Measurements from ENCODE around the gene TBL3.
A peak's percentile ranks its signal among the peaks of the same experiment; 100 is the strongest.

The TBL3 gene

DNA sequence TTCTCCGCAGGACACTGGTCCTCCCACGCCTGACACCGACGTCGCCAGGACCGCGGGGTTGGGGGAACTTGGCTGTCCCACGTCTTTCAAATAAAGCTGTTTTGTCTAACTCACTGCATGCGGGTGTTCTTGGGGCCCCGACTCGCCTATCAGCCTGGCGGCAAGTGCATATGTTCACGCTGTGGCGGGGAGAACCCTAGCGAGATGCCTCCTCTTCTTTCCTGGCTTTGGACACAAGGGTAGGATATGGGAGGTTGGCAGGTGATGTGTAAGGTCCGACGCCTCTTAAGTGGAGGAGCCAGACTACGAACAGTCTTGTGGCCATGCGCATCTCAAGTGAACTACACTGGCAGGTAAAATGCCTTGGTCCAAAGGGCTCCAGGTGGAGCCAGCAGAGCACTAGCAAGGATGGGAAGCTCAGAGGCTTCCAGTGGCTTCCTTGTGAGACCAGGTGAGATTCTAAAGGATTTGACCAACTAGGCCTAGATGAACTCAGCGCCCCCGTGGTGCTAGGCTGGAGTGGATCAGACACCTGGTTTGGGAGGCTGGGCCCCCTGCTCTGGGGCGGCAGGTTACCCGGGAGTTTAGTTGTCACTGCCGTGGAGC is 6.4 kb upstream of the TBL3 start:
- DNase-seq, result peak; percentile 31

DNA sequence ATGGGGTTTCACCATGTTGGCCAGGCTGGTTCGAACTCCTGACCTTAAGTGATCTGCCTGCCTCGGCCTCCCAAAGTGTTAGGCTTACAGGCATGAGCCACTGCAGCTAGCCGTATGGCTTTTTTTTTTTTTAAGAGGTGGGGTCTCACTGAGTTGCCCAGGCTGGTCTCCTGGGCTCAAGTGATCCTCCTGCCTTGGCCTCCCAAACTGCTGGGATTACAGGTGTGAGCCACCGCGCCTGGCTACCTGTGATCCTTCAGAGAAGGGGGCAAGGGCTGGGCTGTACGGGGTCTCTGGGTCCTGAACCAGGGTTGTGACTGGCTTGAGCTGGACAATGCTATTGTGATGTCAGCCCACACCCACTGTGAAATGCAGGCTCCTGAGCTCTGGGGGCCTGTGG is 5.4 kb upstream of the TBL3 start, which contains the start of gene RNF151:
Gene RNF151 (plus strand): TSS at position 397 of the 400 bp plus-strand sequence. CDS start 26 bp downstream, outside the sequence.
- no peak for DNase-seq

- DNase-seq, result no peak
These were observed 3.5 kb upstream of the TBL3 start for GRCh38 chr16:1968146-1968953.

GRCh38 chr16:1972490-1972877 is 631 bp downstream of the TBL3 start:
- DNase-seq, result peak; percentile 42

GRCh38 chr16:1973461-1974156 is 1.8 kb downstream of the TBL3 start:
- no peak for DNase-seq

DNA sequence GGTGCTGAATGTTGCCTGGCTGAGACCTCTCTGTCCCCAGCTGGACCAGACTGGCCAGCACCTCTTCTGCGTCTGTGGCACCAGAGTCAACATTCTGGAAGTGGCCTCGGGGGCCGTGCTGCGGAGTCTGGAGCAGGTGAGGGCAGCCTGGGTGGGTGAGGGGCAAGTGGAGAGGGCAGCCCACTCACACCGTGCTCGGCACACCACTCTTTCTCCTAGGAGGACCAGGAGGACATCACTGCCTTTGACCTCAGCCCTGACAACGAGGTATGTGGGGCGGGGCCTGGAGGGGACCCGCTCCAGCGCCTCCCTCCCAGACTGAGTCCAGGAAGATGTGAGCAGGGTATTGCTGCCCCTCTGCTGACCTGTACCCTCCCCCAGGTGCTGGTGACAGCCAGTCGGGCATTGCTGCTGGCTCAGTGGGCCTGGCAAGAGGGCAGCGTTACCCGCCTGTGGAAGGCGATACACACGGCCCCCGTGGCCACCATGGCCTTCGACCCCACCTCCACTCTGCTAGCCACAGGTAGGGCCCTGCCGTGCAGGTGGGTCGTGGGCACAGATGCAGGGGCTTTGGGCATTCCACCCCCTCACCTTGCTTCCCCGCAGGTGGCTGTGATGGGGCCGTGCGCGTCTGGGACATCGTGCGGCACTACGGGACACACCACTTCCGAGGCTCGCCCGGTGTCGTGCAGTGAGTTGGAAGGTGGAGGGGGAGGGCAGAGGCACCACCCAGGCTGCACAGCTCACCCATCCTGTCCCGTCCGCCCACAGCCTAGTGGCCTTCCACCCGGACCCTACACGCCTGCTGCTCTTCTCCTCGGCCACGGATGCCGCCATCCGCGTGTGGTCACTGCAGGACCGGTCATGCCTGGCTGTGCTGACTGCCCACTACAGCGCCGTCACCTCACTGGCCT is 2.6 kb downstream of the TBL3 start:
- no peak for DNase-seq

- DNase-seq, result no peak
These were observed 3.8 kb downstream of the TBL3 start for GRCh38 chr16:1975432-1976215.

- no peak for DNase-seq
These were observed 4.3 kb downstream of the TBL3 start for GRCh38 chr16:1976216-1976520.

DNA sequence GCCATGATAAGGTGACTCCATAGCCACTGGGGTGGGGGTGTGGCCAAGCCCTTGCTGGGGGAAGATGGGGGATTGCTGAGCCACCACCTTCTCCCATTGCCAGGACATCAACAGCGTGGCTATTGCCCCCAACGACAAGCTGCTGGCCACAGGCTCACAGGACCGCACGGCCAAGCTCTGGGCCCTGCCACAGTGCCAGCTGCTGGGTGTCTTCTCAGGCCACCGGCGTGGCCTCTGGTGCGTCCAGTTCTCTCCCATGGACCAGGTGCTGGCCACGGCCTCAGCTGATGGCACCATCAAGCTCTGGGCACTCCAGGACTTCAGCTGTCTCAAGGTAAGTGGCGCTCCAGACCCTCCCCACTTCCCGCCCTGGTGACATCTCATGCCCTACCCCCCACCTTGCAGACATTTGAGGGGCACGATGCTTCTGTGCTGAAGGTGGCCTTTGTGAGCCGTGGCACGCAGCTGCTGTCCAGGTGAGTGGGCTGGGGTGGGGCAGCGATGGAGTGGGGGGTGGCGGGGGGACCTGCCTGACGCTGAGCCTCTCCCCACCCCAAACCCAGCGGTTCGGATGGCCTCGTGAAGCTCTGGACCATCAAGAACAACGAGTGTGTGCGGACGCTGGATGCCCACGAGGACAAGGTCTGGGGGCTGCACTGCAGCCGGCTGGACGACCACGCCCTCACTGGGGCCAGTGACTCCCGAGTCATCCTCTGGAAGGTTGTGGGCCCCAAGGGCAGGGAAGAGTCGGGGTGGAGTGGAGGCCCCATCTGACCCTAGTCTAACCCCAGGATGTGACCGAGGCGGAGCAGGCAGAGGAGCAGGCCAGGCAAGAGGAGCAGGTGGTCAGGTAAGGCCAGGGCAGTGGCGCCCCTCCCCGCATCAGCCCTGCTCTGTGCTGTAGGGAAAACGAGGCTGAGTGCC is 5.4 kb downstream of the TBL3 start:
- DNase-seq, result no peak

- no peak for DNase-seq
These were observed 6.0 kb downstream of the TBL3 start for GRCh38 chr16:1977875-1978268.

GRCh38 chr16:1978476-1979120 is 6.7 kb downstream of the TBL3 start:
- no peak for DNase-seq

DNA sequence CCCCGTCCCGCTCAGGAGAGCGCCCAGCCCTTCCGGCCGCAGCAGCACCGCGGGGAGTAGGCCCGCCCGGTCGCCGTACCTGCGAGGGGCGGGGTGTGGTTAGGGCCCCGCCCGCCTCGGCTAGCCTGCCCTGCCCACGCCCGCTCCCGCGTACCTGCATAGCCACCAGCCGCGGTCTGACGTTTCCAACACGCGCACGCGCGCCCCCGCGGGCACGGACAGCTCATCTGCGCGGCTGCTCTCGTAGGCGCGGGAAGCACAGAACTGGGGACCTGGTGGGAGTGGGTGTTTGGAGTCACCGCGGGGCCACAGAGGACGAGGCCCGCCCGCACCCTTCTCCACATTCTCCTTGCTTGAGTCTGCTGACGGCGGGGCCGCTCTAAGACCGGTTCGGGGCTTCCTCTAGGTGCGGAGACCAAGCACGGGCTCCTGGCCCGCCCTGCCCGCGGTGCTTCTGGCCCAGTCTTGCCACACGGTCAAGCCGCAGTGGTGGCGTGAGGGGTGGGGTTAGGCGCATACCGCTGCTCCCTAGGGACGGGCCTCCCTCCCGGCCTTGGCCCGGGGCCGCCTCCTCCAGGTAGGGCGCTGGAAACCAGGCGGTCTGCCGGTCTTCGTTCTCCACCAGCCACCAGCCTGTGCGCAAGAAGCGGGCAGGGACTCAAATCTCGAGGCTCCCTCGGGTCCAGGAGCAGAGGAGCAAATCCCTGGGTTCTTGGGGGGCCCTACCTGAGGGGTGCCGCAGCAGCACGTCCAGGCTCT is 7.6 kb downstream of the TBL3 start:
- DNase-seq, result peak; percentile 55

GRCh38 chr16:1980030-1980769 is 8.3 kb downstream of the TBL3 start:
- peak; percentile 36 for DNase-seq

DNA sequence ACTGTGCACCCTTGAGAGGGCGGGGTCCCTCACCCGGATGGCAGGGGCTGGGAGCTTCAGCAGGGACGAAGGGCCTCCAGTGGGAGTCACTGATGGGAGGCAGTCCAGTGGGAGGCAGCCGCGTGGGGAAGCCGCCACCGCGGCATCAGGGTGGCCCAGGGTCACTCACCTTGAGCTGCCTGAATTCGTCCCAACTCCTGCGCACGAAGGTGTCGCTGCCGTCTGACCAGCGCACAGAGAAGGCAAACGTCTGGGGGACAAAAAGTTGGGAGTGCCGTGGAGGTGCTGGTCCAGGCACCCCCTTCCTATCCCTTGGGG is 8.9 kb downstream of the TBL3 start:
- DNase-seq, result no peak

DNA sequence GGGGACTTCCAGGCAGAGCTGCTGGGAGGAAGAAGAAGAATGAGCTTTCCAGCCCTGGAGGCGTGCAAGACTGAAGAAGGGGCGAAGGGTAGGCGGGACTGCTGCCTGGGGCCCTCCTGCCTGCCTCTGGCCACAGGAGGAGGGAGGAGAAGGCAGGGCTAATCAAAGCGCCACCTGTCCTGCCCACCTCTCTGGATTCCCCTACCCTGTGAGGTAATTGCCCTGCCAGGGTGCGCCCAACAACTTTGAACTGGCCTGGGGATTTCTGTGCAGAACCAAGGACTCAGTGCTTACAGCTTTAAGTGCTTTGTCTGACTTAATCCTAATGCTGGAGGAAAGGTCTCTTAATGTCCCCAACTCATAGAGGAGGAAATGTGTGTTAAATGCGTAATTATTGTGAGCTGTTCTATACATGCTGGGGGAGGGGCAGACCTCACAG is 9.6 kb downstream of the TBL3 start, which contains the start of gene NOXO1:
Gene NOXO1 (minus strand): TSS at position 72 of the 439 bp plus-strand sequence. CDS start 290 bp downstream, outside the sequence.
- DNase-seq, result no peak

DNA sequence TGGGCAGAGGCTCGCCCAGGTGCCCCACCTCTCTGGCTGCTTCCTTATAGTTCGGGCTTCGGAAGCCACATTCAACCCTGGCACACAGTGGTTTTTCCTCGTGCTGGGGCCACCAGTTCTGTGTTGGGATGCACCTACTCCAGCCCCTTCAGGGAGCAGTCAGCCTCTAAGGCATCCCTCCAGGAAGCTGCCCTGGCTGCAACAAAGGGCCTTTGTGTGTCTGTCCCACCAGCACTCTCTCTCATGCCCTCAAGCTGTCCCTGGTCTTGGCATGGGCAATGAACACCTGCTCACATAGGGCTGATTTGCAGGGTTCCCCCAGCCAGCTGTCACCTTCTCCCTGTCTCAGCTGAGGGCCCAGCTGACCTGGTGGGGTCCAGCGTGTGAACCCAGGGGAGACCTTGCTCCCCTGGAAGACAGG is 10.2 kb downstream of the TBL3 start:
- no peak for DNase-seq

- no peak for DNase-seq
These were observed 11.2 kb downstream of the TBL3 start for GRCh38 chr16:1982991-1983543.

- DNase-seq, result peak; percentile 77
These were observed 11.9 kb downstream of the TBL3 start, which contains the start of gene GFER for GRCh38 chr16:1983544-1984346. GFER (plus strand) TSS chr16:1984193; CDS start chr16:1984219, 26 bp downstream.
